GM21529 (cell line): ENCODE measurements around the gene EOLA2.
A peak's percentile ranks its signal among the peaks of the same experiment; 100 is the strongest.
"Not testable (repeated sequence)": the region's sequence is repeated elsewhere in the genome, so short reads cannot be mapped to it uniquely, and the experiment has no call there.

Experiments used
- ATAC-seq: cut with Tn5 transposase; IDR thresholded peaks from one replicate; pipeline ENCODE4 v1.9.1; 2021; ENCODE audit not compliant: unreplicated experiment

EOLA2 gene

DNA sequence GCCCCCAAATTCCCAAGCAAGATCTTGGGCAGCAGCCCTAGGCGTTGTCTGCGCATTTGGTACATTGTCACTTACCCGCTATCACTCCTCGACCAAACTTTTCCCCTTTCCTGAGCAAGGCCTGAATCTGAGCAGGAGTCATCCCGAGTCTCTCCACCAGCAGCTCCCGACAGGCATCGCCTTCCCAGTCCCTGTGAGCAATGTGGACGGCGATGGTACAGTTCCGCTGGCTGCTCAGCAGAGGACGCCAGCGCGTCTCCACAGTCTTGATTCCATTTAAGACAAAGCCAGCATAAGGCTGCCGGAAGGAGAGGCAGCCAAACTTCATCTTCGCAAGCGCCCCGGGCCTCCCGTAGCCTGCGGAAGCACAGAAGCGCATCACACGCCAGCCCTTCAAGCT, 4.7 kb downstream of the EOLA2 start:
- ATAC-seq, result not testable (repeated sequence)

DNA sequence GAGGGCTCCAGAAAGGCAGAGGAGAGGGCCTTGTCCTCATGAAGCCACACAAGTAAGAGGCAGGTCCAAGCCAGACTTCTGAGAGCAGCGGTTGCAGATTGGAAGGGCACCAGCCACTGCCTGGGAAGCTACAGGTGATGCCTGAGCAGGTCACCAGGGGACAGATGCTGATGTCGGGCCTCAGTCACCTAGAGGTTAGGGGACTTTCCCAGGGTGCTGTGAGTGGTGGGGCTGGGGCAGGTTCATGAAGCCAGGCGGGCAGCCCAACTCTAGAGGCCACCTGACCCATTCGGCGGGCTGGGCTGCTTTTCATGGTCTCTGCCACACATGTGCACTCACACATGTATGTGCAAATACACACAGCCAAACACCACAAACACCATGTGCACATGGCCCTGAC, 5.3 kb downstream of the EOLA2 start:
- not testable (repeated sequence) for ATAC-seq

DNA sequence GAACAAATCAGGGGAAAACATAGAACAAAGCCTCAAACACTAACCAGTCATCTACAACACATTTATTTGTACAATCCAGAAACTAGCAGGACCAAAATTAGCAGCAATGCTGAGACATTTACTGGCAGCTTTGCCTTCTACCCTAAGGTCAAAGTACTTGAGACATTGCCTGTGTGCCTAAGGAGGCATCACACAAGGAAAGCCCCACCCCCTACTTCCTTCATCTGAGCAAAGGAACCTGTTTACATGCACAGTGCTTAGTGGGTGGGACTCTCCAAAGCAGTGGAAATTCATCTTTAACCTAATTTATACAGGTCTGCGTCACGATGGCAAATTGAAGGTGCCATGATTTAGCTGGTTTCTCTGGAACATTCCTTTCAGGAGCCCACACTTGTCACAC, 6.1 kb downstream of the EOLA2 start:
- not testable (repeated sequence) for ATAC-seq

DNA sequence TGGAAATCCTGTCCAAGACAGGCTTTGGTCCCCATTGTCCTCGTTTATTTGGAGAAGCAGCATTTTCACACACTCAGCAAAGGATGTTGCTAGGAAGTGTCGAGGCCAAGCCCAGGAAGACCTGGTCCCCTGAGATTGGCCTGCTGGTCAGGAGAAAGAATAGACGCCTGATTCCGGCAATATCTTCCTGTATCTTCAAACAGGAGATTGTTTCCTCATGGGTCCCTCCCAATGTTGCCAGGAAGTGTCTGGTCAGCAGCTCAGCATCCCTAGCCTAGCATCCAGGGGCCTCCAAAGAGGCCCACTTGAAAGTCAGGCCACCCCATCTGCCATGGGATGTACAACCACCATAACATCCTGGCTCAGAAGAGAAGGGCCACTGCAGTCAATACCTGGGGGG, 6.9 kb downstream of the EOLA2 start:
- not testable (repeated sequence) for ATAC-seq

DNA sequence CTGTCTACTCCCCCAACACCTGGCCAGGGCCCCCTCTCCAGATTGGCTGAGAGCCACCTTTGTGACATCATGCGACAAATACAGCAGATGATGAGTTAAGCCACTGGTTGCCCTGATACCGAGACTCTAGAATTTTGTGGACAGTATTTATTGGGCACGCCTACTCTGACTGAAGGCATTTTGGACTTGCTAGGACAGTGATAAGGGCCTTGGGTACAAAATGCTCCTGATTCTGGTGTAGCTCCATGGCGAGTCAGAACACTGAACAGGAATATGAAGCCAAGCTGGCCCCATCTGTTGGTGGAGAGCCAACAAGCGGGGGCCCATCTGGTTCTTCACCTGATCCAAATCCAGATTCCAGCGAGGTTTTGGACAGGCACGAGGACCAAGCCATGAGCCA, 8.9 kb downstream of the EOLA2 start, which contains the start of gene HSFX4:
Gene HSFX4, plus strand, starts transcription at position 174 of the 400 bp plus-strand sequence. Its CDS starts 72 bp downstream, at position 246.
- not testable (repeated sequence) for ATAC-seq

DNA sequence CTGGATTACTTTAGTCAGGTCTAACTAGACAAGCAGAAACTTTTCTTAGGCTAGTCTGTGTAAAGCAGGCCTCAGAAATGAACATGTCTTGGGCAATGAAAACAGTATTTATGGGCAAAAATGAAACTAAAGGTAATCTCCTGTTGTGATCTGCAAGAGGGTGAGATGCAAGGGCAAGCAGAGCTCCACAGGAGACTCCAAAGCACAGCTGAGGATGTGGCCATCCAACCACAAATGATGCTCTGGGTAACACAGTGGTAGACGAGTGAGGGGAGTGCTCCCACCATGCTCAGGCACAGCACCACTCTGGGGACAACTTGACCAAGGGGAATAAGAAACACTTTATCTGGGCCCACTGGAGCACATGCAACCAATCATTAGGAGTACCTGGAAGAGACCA, 9.7 kb downstream of the EOLA2 start:
- not testable (repeated sequence) for ATAC-seq

DNA sequence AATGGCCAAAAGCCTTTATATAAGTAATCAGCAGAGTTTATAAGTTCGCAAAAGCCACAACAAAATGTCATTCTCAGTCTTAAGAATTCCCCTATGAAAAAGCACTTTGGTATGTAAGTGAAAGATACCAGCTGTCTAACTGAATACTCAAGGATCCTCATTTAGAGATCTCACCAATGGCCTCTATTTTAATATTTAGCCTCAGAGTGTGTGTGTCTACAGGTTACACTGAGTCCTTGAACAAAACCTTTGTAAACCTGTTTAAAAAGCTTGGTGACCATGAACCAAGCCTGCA, 10.4 kb downstream of the EOLA2 start:
- peak; percentile 53 for ATAC-seq

DNA sequence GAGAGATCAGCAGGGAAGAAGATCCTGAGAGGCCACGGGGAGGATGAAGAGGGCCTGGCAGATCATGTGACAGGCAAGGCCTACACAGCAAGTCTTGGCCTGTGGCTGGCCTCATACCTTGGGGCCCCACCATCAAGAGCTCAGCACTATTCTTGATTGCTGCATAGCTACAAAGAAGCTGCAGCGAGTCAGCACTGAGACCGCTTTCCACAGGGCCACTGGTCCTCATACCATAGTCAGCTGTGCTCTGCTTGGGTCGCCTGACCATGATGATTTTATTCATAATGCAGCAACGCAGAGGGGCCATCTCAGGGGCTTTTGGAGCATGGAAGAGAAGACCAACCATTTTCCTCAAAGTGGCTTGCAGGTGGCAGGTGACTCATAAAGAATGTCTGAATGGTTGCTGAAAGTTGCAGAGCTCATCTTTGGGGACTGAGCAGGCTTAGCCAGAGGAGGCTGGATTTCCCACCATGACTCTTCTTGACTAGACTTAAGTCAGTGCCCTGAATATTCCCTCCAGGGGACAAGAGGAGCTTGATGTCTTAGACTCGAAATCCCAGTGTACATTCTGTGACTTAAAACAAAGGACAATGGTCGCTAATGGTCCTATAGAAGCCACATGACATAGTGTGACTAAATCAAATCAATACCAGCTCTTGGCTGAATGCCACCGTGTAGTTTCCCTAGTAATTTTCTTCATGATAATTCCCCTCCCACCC, 10.9 kb downstream of the EOLA2 start:
- ATAC-seq, result peak; percentile 36

DNA sequence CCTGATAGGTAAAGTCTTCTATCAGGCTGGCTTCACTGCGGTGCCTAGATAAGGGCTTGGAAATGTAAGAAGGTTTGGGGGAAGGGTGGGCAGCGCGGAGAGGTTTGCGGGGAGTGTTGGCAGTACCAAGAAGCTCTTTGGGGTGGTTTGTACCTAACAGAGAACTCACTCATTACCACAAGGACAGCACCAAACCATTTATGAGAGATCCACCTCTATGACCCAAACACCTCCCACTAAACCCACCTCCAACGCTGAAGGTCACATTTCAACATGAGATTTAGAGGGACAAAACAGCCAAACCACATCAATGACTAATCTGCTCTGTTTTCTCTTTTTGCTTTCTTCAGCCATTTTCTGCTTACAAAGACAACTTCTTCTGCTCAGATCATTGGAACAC, 13.9 kb downstream of the EOLA2 start:
- not testable (repeated sequence) for ATAC-seq

DNA sequence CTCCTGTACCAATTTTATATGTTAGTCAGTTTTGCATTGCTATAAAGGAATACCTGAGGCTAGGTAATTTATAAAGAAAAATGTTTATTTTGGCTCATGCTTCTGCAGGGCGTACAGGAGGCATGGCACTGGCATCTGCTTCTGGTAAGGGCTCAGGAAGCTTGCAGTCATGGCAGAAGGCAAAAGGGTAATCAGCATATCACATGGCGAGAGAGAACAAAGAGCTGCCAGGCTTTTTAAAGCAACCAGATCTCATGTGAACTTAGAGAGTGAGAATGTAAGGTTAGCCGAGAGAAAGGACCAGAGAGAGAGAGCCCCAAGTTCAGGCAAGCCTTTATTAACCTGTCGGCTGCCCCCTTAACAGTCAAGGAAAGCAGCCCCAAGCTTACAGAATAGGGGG, 14.5 kb downstream of the EOLA2 start:
- not testable (repeated sequence) for ATAC-seq

DNA sequence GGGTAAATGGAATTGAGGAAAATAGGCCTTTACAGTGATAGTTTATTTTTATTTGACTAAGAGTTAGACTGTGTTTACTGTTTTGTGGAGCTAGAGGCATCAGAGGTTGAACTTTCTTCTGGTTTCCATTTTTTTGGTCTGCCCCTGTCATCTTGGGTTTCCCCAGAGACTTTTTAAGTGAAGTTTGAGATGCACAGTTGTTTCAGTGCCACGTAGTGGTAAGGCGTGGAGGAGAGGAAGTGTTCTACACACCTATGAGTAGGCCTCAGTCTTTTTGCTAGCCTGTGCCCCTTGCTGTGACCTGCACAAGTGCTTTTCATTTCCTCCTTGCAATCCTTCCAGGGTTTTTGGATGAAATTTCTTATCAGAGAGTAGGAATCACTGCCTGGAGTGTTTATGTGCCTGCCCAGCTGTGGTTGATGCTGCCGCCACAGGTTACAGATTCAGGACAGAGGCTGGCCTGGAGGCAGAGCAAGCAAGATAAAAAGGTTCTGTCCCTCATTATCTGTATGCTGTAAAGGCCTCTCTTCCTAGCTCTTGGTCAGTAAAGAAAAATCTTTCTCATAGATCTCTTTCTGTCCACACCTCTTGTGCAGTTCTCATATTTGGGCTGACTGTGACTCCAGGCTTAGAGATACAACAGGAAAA, 21.4 kb downstream of the EOLA2 start:
- peak; percentile 88 for ATAC-seq

DNA sequence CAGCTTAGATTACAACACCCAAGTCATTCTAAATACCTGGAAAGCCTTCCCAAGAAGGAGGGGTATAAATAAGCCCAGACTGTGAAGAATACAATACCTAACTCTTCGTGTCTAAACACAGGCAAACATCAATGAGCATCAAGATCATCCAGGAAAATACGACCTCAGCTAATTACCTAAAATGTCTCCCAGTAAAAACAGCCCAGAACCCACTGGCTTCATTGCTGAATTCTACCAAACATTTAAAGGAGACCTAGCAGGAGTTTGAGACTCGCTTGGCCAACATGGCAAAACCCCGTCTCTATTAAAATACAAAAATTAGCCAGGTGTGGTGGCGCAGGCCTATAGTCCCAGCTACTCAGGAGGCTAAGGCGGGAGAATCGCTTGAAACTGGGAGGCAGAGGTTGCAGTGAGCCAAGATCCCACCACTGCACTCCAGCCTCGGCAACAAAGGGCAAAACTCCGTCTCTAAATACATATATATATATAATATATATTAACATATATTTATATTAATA, 28.1 kb downstream of the EOLA2 start:
- ATAC-seq, result no peak

DNA sequence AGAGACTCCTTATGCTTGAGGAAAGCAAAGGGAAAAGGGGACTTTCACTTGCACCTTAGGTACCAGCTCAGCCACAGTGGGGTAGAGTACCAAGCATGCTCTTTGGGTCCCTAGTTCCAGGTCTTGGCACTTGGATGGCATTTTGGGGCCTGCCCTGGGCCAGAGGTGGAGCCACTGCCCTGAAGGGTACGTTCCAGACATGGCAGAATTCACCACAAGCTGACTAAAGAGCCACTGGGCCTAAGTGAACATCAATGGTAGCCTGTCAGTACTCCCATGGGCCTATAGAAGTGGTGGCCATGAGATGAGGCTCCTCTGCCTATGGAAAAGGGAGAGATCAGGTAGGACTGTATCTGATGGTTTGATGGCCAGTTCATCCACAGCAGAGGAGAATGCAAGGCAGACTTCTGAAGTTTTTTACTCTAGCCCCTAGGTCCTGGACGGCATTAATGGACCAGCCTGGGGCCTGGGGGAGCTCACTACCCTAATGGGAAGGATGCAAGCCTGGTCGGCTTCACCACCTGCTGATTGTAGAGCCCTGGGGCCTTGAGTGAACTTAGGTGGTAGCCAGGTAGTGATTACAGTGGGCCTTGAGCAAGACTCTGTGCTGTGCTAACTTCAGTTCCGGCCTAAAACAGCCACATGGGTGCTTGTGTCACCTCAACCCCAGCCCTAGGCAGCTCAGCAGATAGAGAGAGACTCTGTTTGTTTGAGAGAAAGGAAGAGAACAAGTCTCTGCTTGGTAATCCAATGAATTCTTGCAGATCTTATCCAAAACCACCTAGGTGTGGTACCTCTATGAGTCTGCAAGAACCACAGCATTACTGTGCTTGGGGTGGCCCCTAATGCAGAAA, 28.7 kb downstream of the EOLA2 start:
- no peak for ATAC-seq

DNA sequence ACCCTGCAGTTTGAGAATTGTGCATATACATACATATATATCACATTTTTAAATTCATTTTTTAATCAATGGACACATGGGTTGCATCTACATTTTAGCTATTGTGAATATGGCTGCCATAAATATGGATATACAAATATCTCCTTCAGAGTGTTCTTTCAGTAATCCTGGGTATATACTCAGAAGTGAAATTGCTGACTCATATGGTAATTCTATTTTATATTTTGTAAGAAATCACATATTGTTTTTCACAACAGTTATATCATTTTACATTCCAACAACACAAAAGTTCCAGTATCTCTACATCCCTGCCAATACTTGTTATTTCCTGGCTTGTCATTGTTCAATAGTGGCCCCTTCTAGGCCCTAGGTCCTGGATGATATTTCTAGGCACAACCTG, 29.6 kb downstream of the EOLA2 start:
- ATAC-seq, result no peak

DNA sequence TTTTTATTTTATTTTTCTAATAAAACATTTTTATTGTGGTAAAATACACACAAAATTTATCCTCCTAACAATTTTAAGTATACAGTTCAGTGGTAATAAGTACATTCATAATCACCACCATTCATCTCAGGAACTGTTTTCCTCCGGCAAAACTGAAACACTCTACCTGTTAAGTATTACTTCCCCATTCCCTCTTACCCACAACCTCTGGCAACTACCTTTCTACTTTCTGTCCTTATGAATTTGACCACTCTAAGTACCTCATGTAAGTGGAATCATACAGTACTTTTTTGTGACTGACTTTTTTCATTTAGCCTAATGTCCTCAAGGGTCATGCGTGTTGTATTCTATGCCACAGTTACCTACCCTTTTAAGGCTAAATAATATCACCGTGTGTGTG, 30.0 kb downstream of the EOLA2 start:
- ATAC-seq, result peak; percentile 52

DNA sequence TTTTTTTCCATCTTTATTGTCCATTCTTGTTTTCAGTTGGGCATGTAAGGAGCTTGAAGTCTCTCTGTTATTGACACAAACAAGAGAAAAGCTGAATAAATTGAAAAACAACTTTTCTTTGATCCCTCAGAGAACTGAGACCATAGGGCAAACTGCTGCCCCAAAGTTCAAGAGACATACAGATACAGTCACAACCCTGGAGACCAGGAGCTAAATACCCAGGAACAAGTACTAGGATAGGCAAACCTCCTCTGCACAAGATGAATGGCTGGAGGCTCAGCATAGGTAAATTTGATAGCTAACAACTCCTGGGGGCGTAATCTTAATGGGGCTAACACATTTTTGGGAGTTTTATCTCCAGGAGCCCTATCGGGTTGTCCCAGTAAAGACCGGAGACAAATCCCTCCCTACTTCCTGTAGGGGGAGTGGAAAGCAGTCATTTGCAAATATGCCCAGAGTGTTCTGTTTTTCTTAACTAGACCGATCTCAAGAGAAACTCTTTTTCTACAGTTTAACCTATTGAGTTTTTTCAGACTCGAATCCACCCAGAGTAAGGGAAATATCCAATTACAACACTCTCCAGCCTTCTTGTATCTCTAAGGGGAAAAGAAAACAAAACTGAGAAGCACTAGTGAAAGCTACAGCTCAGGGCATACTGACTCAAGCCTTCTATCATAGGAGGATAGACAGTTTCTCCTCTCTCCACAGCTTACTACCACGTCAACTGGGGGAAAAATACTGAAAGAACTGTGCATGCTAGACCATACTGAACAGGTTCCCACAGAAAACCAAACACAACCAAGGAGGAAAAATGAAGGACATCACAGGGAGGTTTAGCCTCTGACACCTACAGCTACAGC, 34.2 kb downstream of the EOLA2 start:
- peak; percentile 76 for ATAC-seq

DNA sequence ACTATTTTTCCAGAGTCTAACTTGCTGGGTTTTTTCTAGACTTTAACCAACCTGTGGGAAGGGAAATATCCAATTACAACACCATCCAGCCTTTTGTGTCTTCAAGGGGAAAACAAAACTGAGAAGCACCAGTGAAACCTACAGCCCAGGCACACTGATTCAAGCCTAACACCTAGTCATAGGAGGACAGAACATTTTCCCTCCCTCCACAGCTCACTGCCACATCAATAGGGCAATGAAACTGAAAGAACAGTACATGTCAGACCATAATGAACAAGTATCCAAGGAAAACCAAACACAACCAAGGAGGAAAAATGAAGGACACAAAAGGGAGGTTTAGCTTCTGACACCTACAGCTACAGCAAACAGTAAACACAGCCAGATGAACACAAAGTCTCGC, 39.7 kb downstream of the EOLA2 start:
- ATAC-seq, result no peak

DNA sequence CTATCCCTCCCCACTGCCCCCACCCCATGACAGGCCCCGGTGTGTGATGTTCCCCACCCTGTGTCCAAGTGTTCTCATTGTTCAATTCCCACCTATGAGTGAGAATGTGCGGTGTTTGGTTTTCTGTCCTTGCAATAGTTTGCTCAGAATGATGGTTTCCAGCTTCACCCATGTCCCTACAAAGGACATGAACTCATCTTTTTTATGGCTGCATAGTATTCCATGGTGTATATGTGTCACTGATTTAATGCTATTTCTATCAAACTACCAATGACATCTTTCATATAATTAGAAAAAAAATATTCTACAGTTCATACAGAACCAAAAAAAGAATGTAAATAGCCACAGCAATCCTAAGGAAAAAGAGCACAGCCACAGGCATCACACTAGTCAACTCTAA, 47.5 kb downstream of the EOLA2 start:
- ATAC-seq, result not testable (repeated sequence)
